A549 treated with CORT108297 at 1 μM for 4 hours (cell line): ENCODE measurements around the gene AUNIP. TPM values are rescaled to one million over a fixed set of nuclear protein-coding genes. Genes with fewer than 3 reads are reported as not detected.

Experiments
- total RNA-seq: library from RNA; stranded (reverse); fragments of 200-300 nt; extraction: Qiagen RNA extraction; gene quantifications from 5 replicates; pipeline ENCODE4 v1.2.3, GENCODE V29; 2022

The AUNIP gene, protein sequence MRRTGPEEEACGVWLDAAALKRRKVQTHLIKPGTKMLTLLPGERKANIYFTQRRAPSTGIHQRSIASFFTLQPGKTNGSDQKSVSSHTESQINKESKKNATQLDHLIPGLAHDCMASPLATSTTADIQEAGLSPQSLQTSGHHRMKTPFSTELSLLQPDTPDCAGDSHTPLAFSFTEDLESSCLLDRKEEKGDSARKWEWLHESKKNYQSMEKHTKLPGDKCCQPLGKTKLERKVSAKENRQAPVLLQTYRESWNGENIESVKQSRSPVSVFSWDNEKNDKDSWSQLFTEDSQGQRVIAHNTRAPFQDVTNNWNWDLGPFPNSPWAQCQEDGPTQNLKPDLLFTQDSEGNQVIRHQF
- total RNA-seq, result 6.0 to 8.0 TPM (median 6.4 TPM) in 5 replicates

DNA sequence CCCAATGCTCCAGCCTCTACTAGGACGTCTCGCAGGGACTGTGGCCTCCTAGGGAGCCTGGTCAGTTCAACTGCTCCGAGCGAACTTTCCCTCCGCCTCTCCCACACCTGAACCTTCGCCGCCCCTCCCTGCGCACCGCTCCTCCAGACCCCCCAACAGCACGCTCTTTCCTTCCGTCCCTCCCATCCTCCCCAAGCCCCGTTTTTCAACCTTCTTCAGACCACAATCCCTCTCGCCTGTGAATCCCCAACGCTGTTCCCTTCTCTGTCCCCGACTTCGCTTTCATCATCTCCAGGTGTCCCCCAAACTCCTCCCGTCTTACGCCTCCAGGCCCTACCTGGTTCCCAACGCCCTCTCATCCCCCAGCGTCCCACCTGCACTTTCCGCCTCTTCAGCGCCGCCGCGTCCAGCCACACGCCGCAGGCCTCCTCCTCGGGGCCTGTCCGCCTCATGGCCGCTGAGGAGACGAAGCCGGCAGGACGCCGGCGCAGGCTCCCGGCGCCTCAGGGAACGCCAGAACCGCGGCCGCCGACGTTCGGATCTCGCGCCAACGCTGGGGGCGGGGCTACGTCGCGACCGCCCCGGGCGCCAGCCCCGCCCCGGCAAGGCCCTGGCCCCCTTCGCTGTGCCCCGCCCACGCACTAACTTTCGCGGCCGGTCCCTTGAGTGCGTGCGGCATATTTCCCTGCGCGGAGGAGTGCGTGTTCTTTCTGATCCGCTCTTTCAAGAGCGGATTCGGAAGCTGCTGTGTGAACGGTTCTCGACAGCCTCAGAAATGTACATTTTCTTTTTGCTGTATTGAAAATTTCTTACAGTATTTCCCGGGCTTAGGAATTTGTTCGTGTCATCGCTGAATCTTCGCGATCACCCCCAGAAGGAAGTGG, at the start of gene AUNIP:
TSS of gene AUNIP (minus strand) at position 552 of the 884 bp plus-strand sequence. CDS start at position 452, 100 bp downstream.

DNA sequence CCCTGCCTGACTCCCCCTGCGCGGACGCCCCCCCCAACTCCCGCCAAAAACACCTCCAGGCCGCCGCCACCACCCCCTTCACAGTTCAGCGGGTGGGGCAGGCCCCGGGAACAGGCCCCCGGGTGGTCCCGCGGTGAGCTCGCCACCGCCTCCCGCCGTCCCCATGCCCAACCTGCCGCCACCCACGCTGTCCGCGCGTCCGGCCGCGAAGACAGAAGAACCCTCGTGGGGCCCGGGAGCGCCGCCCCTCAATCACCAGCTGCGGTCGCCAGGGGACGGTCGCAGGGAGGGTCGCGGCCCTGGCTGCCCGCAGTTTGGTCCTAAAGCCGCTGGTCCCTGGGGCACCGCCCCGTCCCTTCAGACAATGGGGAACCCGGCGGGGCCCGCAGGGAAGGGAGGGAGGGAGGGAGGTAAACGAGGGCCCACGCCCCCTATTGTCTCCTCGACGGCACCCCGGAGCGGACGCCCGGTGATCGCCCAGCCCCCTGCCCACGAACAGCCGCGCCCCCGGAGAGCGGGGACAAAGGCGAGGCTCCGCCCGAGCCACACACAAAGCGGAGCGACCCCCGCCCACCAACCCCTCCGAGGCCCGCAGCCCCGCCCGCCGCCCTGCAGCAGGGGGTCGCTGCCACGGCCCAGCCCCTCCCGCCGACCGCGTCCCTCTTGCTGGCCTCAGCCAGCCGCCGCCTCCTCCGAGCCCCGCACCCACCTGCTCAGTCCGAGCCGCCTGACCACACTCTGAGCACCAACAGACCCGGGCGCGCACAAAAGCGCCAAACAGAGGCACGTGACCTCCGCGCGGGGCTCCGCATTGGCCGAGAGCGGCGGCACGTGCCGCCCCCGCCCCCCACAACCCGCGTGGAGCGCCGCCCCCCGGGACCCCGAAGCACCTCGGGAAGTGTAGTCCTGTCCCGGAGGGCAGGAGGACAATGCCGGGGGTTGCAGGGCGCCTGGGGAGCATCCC, 46.7 kb upstream of the AUNIP start, which contains the start of gene STMN1:
TSS of gene STMN1 (minus strand) at position 740 of the 964 bp plus-strand sequence. CDS start 1,743 bp downstream, outside the sequence.

GRCh38 chr1:25875154-25875855, 16.0 kb upstream of the AUNIP start, which contains the start of gene PAQR7:
PAQR7 (minus strand) TSS chr1:25875708; CDS start chr1:25863839, 11,869 bp downstream.

DNA sequence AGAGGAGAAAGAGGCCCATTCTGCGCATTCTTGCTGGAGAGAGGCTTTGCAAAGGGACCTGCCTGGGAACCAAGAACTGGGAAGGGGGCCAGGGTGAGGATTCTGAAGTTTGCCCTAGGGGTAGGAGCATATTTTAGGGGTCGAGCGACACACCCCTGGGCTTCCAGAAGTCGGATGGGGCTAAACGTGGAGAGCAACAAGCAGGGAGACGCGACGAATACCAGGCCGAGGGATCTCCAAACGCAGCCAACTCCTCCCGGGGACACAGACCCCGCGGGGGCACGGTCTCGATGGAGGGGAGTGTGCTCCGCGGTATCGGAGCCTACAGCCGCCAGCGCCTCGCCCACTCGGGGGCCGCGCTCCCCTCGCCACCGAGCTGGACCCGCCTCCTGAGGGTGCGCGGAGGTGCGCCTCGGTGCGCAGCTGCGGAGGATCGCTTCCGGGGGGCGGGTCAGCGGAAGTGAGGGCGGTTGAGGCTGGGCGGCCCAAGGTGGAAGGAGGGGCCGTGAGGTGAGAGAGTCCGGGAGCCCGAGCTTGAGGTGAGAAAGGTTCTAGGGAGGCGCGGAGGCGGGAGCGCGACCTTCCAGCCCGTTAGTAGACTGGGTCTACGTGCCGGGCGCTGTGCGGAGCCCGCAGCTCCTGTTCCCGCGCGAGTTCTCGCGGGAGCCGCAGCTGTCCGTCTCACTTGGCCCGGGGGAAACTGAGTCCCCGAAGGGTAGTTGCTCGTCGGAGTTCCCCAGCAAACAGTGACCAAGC, 39.6 kb downstream of the AUNIP start, which contains the start of gene MTFR1L:
TSS of gene MTFR1L (plus strand) at position 464 of the 756 bp plus-strand sequence. CDS start 3,151 bp downstream, outside the sequence.

GRCh38 chr1:25799935-25800702, 59.1 kb downstream of the AUNIP start, which contains the start of gene SELENON:
SELENON (plus strand) TSS chr1:25800193; CDS start chr1:25800231, 38 bp downstream.

Other genes with a start within 250 kb of the AUNIP start
- gene MAN1C1, start 242.7 kb downstream of the AUNIP start, total RNA-seq, result 0.18 to 0.40 TPM (median 0.22 TPM) in 5 replicates
- gene SELENON, start 59.3 kb downstream of the AUNIP start, total RNA-seq, result 54.3 to 64.6 TPM (median 62.1 TPM) in 5 replicates
- 23.1 to 26.1 TPM (median 25.4 TPM) in 5 replicates for gene MTFR1L, start 39.5 kb downstream of the AUNIP start, total RNA-seq
- gene PAQR7, start 16.3 kb upstream of the AUNIP start, total RNA-seq, result 3.7 to 5.3 TPM (median 4.7 TPM) in 5 replicates
- gene STMN1, start 47.0 kb upstream of the AUNIP start, total RNA-seq, result 181 to 210 TPM (median 197 TPM) in 5 replicates
- 7.5 to 9.6 TPM (median 7.6 TPM) in 5 replicates for gene PAFAH2, start 138.6 kb upstream of the AUNIP start, total RNA-seq
- gene EXTL1, start 162.3 kb upstream of the AUNIP start, total RNA-seq, result 0.01 to 0.04 TPM in 2 of 5 replicates, not detected in the others
- 0.03 to 0.10 TPM (median 0.09 TPM) in 5 replicates for gene SLC30A2, start 186.7 kb upstream of the AUNIP start, total RNA-seq
- gene TRIM63, start 208.2 kb upstream of the AUNIP start, total RNA-seq, result 0.08 to 0.17 TPM (median 0.13 TPM) in 5 replicates